ENCODE results near the gene CAMK2D.

- TF ChIP-seq CTCF (IDR thresholded peaks at IDR 0.05; ENCODE audit: low read length) (no peak), EZH2 (optimal IDR thresholded peaks at IDR 0.05; ENCODE audit: low read depth, low read length) (no peak)
Observed at GRCh38 chr4:113587640-113588275, 173.8 kb downstream of the CAMK2D start.
